Measurements from ENCODE around the gene GC. TPM values are rescaled to one million over a fixed set of nuclear protein-coding genes. Genes with fewer than 3 reads are reported as not detected.

The GC gene
- total RNA-seq, 1 experiment from 2014 or later: 1.9 TPM

- H3K4me3 Mint-ChIP-seq: no peak overlapping the region
- peaks cover 9% of the 10 kb centered on the region for H3K4me1 Mint-ChIP-seq
- no peak for DNase-seq (ENCODE audit: low spot score)
- H3K27ac Mint-ChIP-seq: no peak overlapping the region
- no peaks in the 10 kb centered on the region for H3K36me3 Mint-ChIP-seq
- ChIA-PET POLR2A (no interaction called here), CTCF (no interaction called here)
- H3K27me3 Mint-ChIP-seq (ENCODE audit: low read depth): no peaks in the 10 kb centered on the region
- no peak for TF ChIP-seq USF2 (CRISPR knock-in tag; IDR thresholded peaks at IDR 0.05)
- TF ChIP-seq ZNF281 (CRISPR knock-in tag; IDR thresholded peaks at IDR 0.05): no peak
- no peak for TF ChIP-seq AR (CRISPR knock-in tag; IDR thresholded peaks at IDR 0.05)
- TF ChIP-seq KAT7 (CRISPR knock-in tag; IDR thresholded peaks at IDR 0.05; ENCODE audit: borderline replicate concordance): no peak
- TF ChIP-seq ELF4 (CRISPR knock-in tag; IDR thresholded peaks at IDR 0.05; ENCODE audit: low read depth): no peak
- TF ChIP-seq MLX (CRISPR knock-in tag; IDR thresholded peaks at IDR 0.05): no peak
- TF ChIP-seq CREM (CRISPR knock-in tag; IDR thresholded peaks at IDR 0.05): no peak
- no peak for TF ChIP-seq ZNF396 (CRISPR knock-in tag; IDR thresholded peaks at IDR 0.05; ENCODE audit: borderline replicate concordance)
- TF ChIP-seq ZNF512 (CRISPR knock-in tag; IDR thresholded peaks at IDR 0.05; ENCODE audit: borderline replicate concordance): no peak
- no peak for TF ChIP-seq ZNF232 (CRISPR knock-in tag; IDR thresholded peaks at IDR 0.05)
- TF ChIP-seq FOXP1 (CRISPR knock-in tag; IDR thresholded peaks at IDR 0.05; ENCODE audit: borderline replicate concordance): no peak
- no peak for TF ChIP-seq ZNF416 (CRISPR knock-in tag; IDR thresholded peaks at IDR 0.05)
- no peak for TF ChIP-seq CDX4 (CRISPR knock-in tag; IDR thresholded peaks at IDR 0.05; ENCODE audit: borderline replicate concordance)
- TF ChIP-seq NFATC4 (CRISPR knock-in tag; IDR thresholded peaks at IDR 0.05): no peak
- TF ChIP-seq TEAD1 (CRISPR knock-in tag; IDR thresholded peaks at IDR 0.05): no peak
- TF ChIP-seq TEAD4 (CRISPR knock-in tag; IDR thresholded peaks at IDR 0.05): no peak
- no peak for TF ChIP-seq ZNF317 (CRISPR knock-in tag; IDR thresholded peaks at IDR 0.05; ENCODE audit: borderline replicate concordance, low read depth)
- no peak for TF ChIP-seq ZSCAN18 (CRISPR knock-in tag; IDR thresholded peaks at IDR 0.05)
- TF ChIP-seq JAZF1 (CRISPR knock-in tag; IDR thresholded peaks at IDR 0.05): no peak
- no peak for ATAC-seq
- H3K9me3 Mint-ChIP-seq: peaks cover 8% of the 10 kb centered on the region
Measured at GRCh38 chr4:71698141-71698540, 85.7 kb downstream of the GC start.

Measured in WTC11 (cell line).